GM15510 (cell line): ENCODE results near the gene HCN3.

Experiments
- POLR2A ChIP-seq: IDR thresholded peaks from 3 replicates; pipeline ENCODE4 v1.6.1; 2011; ENCODE audit warnings: borderline replicate concordance; ENCODE audit not compliant: insufficient read length; ENCODE audit errors: extremely low read depth

The HCN3 gene

DNA sequence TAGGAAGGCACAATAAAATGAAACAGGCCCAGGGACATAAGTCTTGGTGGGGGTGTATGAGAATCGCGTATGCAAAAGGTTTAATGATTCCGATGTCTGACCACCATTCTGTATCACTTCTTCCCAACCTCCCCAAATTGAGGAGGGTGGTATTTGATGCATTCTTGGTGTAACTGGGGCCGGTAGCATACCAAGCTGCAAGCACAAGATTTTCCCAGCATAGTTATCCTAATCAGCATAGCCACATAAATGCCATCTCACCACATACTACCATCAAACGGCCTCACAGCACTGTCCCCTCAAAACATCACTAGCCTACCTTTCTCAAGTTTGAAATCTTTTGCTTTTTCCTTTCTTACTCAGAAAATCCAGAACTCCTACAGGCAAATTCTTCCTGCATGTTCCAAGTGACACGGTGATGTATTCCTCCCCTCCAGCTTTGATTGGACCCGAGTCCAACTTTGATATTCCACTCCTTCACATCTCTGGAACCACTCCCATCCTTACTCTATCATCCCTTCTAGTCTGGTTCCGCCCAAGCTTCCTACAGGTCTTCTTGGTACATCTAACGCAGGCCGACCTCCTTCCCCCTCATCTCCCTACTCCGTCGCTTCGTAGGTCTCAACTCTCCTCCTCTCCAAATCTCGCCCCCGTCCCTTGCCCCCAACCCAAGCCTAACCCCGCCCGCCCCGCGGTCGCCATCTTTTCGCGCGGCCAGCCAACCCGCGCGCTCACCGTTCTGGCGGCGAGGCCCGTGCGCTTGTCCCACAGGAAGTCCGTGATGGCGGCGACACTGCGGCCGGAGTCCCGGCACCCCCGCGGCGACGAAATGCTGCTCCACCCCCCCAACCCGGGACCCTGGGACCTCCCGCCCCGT lies 4.6 kb upstream of the HCN3 start:
- no peak for TF ChIP-seq POLR2A

DNA sequence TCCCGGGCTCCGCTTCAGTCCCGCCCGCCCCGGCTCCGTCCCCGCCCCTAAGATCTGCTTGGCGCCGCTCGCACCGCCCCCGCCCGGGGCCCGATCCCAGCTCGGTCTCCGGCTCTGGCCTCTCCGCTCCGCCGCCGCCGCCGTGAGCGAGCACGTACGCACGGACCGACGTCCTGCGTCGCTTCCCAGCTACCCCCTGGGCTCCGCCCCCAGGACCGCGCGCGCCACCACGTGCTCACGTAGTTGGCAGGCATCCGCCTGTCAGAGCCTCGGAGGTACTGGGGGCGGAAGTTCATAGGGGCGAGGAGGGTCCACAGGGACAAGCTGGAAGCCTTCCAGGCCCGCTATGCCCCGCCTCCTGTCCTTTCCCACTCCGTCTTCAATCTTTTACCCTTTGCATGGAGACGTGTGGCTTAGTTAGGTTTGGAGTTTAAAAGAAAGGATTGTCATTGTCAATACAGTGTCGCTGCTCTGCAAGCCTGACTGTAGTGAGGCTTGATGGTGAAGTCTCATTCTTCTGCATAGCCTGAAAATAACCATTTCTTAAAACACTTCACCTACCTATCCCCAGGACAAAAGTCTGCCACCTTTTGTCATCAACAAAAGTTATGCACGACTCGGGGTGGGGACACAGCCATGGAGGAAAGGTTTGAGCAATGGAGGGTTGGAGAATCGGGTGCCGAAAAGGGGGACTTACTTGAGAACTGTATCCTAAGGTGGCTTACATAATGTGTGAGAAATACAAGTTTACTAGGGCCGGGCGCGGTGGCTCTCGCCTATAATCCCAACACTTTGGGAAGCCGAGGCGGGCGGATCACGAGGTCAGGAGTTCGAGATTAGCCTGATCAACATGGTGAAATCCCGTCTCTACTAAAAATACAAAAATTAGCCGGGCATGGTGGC lies 3.7 kb upstream of the HCN3 start, which contains the start of gene CLK2:
TSS of gene CLK2 (minus strand) at position 162 of the 903 bp plus-strand sequence. CDS start 2,527 bp downstream, outside the sequence.
- TF ChIP-seq POLR2A, result peak; percentile 94

DNA sequence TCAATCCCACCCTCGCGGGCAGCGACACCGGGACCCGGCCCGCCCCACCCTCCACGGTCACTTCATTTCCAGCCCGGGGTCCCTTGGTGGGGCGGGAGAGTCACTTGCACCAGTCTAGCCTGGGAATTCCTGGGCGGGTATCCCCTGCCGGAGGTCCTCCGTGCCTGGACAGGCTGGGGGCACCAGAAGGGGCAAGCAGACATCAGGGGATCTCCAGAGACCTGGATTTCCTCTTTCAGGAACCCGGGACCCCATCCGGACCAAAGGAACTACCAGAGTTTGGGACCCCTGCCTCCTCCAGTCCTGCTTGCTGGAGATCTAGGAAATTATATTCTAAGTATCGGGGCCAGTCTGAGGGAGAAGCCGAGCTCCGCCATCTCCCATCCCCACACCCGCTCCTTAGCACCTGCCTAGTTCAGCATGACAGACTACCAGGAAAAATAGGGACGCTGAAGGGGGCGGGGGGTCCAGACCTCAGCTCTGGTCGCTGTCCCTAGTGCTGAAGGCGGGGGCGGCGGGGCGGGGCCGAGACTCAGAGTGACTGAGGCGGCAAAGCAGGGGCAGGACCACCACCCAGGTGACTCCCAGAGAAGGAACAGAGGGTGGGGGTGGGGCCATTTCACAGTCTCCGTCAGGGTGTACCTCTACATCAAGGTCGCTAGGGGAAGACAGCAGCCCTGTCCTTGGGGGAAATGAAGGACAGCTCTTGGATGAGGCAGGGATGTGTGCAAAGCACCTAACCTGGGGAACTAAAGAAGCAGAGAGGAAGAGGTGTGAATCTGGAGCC lies 832 bp downstream of the HCN3 start:
- TF ChIP-seq POLR2A, result no peak

DNA sequence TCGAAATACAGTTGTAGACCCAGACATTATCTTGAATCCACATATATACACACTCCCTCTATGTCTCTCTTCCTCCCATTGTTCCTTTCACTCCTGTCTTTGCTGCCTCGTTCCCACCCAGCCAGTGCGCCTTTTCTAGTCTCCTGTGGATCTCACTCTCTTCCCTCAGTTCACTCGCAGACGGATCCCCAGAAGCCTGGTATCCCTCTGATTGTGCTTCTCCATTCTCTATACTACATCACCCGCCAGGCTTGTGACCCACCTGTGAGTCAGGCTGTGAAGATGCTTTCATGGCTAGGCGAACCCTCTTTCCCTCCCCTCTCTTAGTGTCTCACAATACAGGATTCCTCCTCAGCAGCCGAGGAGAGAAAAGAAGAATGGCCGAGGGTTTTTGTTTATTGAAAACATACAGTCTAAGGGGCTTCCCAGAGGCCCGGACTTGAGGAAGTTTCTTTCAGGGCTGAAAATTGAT lies 1.5 kb downstream of the HCN3 start:
- no peak for TF ChIP-seq POLR2A

DNA sequence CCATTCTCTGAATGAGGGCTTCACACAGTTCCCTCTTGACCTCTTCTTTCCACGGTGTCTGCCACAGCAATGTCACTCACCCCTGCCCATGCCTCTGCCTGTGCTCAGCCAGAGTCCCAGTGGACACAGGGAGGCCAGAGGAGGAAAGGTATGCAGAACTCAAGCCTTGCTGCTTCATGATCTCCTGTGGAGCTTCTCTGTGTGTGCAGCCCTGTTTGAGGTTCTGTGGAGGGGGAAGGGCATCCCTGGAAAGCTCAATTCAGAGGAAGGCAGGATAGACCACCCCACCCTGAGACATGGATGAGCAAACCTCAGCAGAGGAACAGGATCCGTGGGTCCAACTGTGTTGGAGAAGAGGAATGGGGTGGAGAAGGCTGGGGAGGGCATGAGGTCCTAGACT lies 2.0 kb downstream of the HCN3 start:
- no peak for TF ChIP-seq POLR2A

DNA sequence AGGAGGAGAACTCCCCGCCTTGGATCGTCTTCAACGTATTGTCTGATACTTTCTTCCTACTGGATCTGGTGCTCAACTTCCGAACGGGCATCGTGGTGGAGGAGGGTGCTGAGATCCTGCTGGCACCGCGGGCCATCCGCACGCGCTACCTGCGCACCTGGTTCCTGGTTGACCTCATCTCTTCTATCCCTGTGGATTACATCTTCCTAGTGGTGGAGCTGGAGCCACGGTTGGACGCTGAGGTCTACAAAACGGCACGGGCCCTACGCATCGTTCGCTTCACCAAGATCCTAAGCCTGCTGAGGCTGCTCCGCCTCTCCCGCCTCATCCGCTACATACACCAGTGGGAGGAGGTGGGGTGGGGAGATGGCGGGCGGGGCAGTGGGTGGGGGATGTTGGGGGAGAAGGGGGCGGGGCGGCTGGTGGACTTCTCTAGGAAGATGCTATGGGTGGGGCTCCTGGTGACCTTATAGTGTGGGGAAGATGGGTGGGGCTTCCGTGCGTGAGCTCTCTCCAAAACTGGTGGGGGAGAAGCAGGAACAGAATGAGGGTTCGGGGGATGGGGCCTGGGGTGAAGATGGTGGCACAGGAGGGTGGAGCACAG lies 5.3 kb downstream of the HCN3 start:
- TF ChIP-seq POLR2A, result no peak

DNA sequence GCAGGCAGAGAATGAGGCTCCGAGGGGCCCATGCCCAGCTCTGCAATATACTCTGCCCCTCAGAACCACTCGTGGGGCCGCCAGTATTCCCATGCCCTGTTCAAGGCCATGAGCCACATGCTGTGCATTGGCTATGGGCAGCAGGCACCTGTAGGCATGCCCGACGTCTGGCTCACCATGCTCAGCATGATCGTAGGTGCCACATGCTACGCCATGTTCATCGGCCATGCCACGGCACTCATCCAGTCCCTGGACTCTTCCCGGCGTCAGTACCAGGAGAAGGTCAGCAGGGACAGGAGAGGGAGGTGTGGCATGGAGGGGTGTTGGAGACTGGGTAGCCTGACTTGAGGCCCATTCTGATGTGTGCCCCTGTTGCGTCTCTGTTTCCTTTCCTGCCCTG lies 7.2 kb downstream of the HCN3 start:
- no peak for TF ChIP-seq POLR2A

DNA sequence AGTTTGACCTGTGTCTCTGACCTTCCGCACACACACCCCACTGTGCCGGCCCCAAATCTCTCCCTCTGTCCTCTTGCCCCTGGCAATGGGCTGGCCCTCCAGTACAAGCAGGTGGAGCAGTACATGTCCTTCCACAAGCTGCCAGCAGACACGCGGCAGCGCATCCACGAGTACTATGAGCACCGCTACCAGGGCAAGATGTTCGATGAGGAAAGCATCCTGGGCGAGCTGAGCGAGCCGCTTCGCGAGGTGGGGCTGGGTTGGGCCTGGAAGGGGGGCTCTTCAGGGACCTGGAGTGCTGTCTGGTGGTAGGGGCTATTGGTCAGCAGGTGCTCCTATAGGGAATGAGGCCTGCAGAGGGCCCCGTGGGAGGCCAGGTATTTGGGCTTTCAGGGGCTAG lies 7.8 kb downstream of the HCN3 start:
- no peak for TF ChIP-seq POLR2A

DNA sequence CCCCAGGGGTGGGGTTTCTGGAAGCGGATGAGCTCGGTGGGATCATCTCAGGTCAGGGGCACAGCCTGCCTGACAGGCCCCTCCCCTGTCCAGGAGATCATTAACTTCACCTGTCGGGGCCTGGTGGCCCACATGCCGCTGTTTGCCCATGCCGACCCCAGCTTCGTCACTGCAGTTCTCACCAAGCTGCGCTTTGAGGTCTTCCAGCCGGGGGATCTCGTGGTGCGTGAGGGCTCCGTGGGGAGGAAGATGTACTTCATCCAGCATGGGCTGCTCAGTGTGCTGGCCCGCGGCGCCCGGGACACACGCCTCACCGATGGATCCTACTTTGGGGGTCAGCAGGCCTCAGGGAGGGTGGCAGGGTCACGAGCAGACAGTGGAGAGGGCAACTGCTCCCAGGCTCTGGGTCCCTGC lies 8.4 kb downstream of the HCN3 start:
- TF ChIP-seq POLR2A, result no peak

DNA sequence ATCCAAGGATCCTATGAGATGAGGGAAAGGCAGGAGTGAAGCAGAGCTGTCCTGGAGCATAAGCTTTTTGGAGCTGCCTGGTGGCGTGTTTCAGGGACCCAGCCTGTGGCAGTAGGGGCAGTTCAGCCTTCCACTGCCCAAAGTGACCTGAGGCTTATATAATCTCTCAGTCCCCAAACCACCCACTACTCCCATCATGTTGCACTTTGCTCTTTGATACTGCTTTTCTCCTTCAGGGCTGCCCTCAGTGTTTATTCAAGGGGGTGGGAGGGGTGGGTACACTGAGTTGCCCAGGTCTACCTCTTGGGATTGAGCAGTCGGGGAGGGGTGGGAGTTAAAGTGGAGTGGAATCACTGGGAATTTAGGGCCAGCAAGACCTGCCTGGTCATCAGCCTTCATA lies 9.3 kb downstream of the HCN3 start:
- no peak for TF ChIP-seq POLR2A

DNA sequence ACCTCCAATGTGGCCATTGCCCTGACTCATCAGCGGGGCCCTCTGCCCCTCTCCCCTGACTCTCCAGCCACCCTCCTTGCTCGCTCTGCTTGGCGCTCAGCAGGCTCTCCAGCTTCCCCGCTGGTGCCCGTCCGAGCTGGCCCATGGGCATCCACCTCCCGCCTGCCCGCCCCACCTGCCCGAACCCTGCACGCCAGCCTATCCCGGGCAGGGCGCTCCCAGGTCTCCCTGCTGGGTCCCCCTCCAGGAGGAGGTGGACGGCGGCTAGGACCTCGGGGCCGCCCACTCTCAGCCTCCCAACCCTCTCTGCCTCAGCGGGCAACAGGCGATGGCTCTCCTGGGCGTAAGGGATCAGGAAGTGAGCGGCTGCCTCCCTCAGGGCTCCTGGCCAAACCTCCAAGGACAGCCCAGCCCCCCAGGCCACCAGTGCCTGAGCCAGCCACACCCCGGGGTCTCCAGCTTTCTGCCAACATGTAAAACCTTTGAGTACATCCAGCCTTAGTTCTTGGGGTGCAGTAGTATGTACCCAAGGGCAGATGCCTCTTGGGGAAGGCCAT lies 10.8 kb downstream of the HCN3 start:
- no peak for TF ChIP-seq POLR2A

DNA sequence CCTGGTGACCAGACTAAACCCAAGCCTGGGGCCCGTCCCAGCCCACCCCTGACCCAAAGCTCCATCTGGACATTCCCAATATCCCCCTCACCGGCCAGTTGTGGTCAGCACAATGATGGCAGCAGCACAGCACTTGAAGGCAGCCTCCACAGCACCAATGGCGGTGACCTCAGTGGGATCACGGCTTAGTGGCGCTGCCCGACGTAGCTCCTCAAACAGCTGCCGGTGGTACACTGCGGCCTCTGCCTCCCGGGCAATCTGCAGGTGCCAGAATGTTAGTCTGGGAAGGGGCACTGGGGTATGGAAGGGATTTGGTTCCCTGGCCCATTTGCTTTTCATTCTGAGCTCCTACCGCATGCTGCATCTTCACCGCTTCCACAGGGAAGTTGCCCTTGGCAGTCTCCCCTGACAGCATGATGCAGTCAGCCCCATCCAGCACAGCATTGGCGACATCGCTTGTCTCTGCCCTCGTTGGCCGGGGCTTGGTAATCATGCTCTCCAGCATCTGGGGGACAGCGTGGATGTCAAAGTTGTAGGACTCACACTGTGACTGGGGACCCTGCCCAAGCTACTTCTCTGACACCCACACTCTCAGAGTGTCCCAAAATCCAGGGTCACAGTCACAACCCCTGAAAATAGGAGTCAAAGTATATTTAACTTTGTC lies 16.0 kb downstream of the HCN3 start:
- TF ChIP-seq POLR2A, result no peak

DNA sequence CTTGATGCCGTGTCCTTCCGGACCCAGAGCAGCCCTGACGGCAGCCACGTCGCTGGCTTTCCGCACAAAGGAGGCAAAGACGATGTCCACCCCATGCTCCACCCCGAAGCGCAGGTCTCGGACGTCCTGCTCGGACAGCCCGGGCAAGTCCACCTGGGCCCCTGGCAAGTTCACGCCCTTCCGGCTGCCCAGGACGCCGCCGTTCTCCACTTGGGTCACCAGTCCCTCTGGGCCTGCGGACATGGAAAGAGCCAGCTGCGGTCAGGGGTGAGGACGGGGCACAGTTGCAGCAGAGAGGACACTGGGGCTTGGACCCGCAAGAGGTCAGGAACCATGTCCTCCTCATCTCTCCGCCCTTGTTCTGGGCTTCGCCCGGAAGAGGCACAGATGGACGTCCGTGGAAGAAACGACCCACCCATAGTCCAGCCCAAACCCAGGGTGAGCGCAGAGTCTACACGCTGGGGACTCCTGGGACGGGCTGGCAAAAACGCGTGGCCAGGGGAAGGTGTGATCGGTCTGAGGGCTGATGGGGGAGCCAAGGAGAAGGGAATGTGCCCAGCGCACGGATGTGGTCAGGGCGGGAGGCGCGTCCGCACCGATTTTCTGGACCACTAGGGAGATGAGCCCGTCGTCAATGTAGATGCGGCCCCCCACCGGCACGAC lies 17.4 kb downstream of the HCN3 start:
- no peak for TF ChIP-seq POLR2A
